K562 (cell line): ENCODE measurements around the gene ZNF165. TPM values are rescaled to one million over a fixed set of nuclear protein-coding genes. Genes with fewer than 3 reads are reported as not detected.

Experiments
- CEBPB ChIP-seq: fragments of 450-650 bp; IDR thresholded peaks from 2 replicates; pipeline ENCODE4 v1.6.1; 2016; ENCODE audit warnings: missing genetic modification characterization, missing compliant biosample characterization
- CXXC5 ChIP-seq: fragments of 250-450 bp; sonication (Bioruptor Pico); IDR thresholded peaks from 2 replicates; pipeline ENCODE4 v1.8.0; 2022; ENCODE audit warnings: inconsistent platforms, mild to moderate bottlenecking, moderate library complexity
- ETS2 ChIP-seq: IDR thresholded peaks from 2 replicates; pipeline ENCODE4 v1.6.1; 2016; ENCODE audit warnings: borderline replicate concordance, missing genetic modification characterization, mild to moderate bottlenecking, moderate library complexity, missing compliant biosample characterization; ENCODE audit not compliant: poor library complexity, severe bottlenecking
- MECOM ChIP-seq: fragments of 250-450 bp; sonication (Bioruptor Pico); IDR thresholded peaks from 2 replicates; pipeline ENCODE4 v1.8.0; 2022; ENCODE audit warnings: inconsistent platforms
- NUFIP1 ChIP-seq: fragments of 450-650 bp; IDR thresholded peaks from 2 replicates; pipeline ENCODE4 v1.6.1; 2018; ENCODE audit not compliant: partially characterized antibody
- PCBP1 ChIP-seq: fragments of 200-400 bp; formaldehyde crosslinking; IDR thresholded peaks from 2 replicates; pipeline ENCODE4 v1.6.1; 2018; ENCODE audit warnings: mild to moderate bottlenecking, low read depth, low read length; ENCODE audit not compliant: poor library complexity, severe bottlenecking
- SMAD4 ChIP-seq: fragments of 250-450 bp; sonication (Bioruptor Pico); conservative IDR thresholded peaks from 2 replicates; pipeline ENCODE4 v1.8.0; 2021; ENCODE audit warnings: inconsistent platforms, mild to moderate bottlenecking, moderate library complexity
- SMARCE1 ChIP-seq: fragments of 450-650 bp; IDR thresholded peaks from 2 replicates; pipeline ENCODE4 v1.7.1; 2016; ENCODE audit warnings: mild to moderate bottlenecking
- TAF15 ChIP-seq: fragments of 200-400 bp; formaldehyde crosslinking; IDR thresholded peaks from 2 replicates; pipeline ENCODE4 v1.6.1; 2017; ENCODE audit warnings: mild to moderate bottlenecking, low read depth, low read length, moderate library complexity
- ZBTB17 ChIP-seq: fragments of 450-650 bp; formaldehyde crosslinking; IDR thresholded peaks from 2 replicates; pipeline ENCODE4 v1.4.0; 2020; ENCODE audit warnings: mild to moderate bottlenecking
- ZNF134 ChIP-seq: fragments of 250-450 bp; sonication (Bioruptor Pico); conservative IDR thresholded peaks from 2 replicates; pipeline ENCODE4 v1.4.0; 2020
- polyA plus RNA-seq, 8 experiments: library from polyadenylated mRNA; depleted of rRNA in 4 of 8; stranded (reverse) in 5 of 8; unstranded in 3 of 8; fragments of >200 nt; fragmentation: Nextera tagmentation in 2 of 8; fragmentation: Illumina TruSeq in 1 of 8; extraction: Ambion mirVana in 2 of 8; extraction: Trizol in 1 of 8; gene quantifications; 2 replicates each; pipeline versions ENCODE4 v1.2.1 to v1.2.3, GENCODE V29; 2011 to 2014; ENCODE audit warnings: inconsistent platforms in 1 of 8, missing spikeins in 1 of 8
- total RNA-seq, 7 experiments: library from RNA; depleted of rRNA in 6 of 7; stranded (reverse); fragments of >200 nt in 6 of 7; fragmentation: Illumina TruSeq in 2 of 7; extraction: Trizol in 2 of 7; gene quantifications; 2 replicates each; pipeline versions ENCODE4 v1.2.1 to v1.2.3, GENCODE V29; 2011 to 2021; ENCODE audit warnings: low replicate concordance in 1 of 7
- TF ChIP-seq, protein P1 (sequence below): fragments of 450-650 bp; formaldehyde crosslinking; IDR thresholded peaks from 2 replicates; pipeline ENCODE4 v1.4.0; 2020; ENCODE audit warnings: mild to moderate bottlenecking, moderate library complexity
- TF ChIP-seq, protein P2 (sequence below): sonication (generic); formaldehyde crosslinking; IDR thresholded peaks from 2 replicates; pipeline ENCODE4 v1.8.0; 2022; ENCODE audit warnings: mild to moderate bottlenecking, missing genetic modification reagents
- TF ChIP-seq, protein P3 (sequence below): fragments of 250-450 bp; sonication (Bioruptor Pico); IDR thresholded peaks from 2 replicates; pipeline ENCODE4 v1.8.0; 2022; ENCODE audit warnings: moderate library complexity, mild to moderate bottlenecking, inconsistent platforms
- TF ChIP-seq, protein P4 (sequence below), 3 experiments: fragments of 200-800 bp in 1 of 3; fragments of 250-450 bp in 1 of 3; fragments of 450-650 bp in 1 of 3; sonication (Bioruptor Pico) in 1 of 3; sonication (Bioruptor generic) in 1 of 3; formaldehyde crosslinking in 1 of 3; IDR thresholded peaks; 2 replicates each; pipeline versions ENCODE4 v1.6.1 to v1.8.0; 2016 to 2022; ENCODE audit warnings: mild to moderate bottlenecking in 2 of 3, missing genetic modification characterization in 2 of 3, missing compliant biosample characterization in 1 of 3, moderate library complexity in 1 of 3

The ZNF165 gene
- total and polyA plus RNA-seq, 9 of the 15 experiments (the other 6 are each of a cell fraction or from before 2014, with no cell fraction given): 0.82 to 3.6 (median 1.2) TPM

DNA sequence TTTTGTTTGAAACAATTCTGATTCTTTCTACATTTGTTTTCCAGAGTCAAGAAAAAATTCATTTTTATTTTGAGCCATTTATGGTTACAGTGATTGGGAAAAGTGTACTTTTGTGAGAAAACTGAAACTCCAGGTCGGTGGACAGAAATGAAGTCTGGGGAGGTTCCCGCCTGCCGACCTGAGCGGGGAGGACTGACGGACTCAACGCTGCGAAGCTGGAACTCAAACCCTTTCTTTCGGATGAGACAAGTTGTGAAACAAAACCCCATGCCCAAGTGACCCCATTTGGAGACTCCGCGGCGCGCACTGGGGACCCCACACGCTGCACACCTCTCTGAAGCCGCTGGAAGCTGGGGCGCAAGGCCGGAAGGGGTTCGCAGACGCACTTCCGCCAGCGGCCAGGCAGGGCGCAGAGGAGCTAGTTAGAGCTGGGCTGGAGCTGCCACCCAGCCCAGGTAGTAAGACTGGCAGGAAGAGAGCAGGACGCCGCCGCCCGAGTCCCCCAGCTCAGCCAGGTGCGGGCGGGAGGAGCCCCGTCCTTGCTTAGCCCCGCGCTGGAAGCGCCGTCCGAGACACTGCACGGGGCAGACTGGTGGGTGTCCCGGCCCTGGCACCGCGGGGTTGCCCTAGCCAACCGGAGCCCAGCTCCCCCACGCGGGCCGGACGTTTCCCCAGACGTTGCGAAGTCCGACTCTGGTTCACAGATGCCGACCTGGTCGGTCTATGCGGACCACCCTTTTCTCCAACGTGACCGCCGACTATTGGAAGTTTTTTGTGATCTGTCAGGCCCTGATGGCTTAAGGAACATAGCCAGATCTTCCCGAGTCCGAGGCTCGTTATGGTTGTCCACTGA, 24.2 kb downstream of the ZNF165 start (continued):
- TF ChIP-seq, protein P1, sequence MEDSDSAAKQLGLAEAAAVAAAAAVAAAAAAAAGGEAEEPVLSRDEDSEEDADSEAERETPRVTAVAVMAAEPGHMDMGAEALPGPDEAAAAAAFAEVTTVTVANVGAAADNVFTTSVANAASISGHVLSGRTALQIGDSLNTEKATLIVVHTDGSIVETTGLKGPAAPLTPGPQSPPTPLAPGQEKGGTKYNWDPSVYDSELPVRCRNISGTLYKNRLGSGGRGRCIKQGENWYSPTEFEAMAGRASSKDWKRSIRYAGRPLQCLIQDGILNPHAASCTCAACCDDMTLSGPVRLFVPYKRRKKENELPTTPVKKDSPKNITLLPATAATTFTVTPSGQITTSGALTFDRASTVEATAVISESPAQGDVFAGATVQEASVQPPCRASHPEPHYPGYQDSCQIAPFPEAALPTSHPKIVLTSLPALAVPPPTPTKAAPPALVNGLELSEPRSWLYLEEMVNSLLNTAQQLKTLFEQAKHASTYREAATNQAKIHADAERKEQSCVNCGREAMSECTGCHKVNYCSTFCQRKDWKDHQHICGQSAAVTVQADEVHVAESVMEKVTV (CRISPR knock-in tag): 0 out of 2 replicates have a peak, but pooled peaks have one; percentile 5
- TF ChIP-seq PCBP1 (peak; percentile 76), TAF15 (no peak), NUFIP1 (no peak), SMAD4 (CRISPR knock-in tag) (peak; percentile 88), ETS2 (tag) (no peak), ZBTB17 (CRISPR knock-in tag) (peak; percentile 88), CXXC5 (CRISPR knock-in tag) (peak; percentile 88), ZNF134 (CRISPR knock-in tag) (no peak), MECOM (CRISPR knock-in tag) (no peak; the same call in 1 of the 2 replicates), SMARCE1 (0 out of 2 replicates have a peak, but pooled peaks have one; percentile 23), CEBPB (tag) (no peak)
- TF ChIP-seq, protein P2, sequence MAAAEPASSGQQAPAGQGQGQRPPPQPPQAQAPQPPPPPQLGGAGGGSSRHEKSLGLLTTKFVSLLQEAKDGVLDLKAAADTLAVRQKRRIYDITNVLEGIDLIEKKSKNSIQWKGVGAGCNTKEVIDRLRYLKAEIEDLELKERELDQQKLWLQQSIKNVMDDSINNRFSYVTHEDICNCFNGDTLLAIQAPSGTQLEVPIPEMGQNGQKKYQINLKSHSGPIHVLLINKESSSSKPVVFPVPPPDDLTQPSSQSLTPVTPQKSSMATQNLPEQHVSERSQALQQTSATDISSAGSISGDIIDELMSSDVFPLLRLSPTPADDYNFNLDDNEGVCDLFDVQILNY: peak; percentile 79; the same call in 1 of the 2 replicates
- TF ChIP-seq, protein P3, sequence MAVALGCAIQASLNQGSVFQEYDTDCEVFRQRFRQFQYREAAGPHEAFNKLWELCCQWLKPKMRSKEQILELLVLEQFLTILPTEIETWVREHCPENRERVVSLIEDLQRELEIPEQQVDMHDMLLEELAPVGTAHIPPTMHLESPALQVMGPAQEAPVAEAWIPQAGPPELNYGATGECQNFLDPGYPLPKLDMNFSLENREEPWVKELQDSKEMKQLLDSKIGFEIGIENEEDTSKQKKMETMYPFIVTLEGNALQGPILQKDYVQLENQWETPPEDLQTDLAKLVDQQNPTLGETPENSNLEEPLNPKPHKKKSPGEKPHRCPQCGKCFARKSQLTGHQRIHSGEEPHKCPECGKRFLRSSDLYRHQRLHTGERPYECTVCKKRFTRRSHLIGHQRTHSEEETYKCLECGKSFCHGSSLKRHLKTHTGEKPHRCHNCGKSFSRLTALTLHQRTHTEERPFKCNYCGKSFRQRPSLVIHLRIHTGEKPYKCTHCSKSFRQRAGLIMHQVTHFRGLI (CRISPR knock-in tag): 0 out of 2 replicates have a peak, but pooled peaks have one; percentile 56
- TF ChIP-seq, protein P4, sequence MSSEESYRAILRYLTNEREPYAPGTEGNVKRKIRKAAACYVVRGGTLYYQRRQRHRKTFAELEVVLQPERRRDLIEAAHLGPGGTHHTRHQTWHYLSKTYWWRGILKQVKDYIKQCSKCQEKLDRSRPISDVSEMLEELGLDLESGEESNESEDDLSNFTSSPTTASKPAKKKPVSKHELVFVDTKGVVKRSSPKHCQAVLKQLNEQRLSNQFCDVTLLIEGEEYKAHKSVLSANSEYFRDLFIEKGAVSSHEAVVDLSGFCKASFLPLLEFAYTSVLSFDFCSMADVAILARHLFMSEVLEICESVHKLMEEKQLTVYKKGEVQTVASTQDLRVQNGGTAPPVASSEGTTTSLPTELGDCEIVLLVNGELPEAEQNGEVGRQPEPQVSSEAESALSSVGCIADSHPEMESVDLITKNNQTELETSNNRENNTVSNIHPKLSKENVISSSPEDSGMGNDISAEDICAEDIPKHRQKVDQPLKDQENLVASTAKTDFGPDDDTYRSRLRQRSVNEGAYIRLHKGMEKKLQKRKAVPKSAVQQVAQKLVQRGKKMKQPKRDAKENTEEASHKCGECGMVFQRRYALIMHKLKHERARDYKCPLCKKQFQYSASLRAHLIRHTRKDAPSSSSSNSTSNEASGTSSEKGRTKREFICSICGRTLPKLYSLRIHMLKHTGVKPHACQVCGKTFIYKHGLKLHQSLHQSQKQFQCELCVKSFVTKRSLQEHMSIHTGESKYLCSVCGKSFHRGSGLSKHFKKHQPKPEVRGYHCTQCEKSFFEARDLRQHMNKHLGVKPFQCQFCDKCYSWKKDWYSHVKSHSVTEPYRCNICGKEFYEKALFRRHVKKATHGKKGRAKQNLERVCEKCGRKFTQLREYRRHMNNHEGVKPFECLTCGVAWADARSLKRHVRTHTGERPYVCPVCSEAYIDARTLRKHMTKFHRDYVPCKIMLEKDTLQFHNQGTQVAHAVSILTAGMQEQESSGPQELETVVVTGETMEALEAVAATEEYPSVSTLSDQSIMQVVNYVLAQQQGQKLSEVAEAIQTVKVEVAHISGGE (CRISPR knock-in tag; IDR thresholded peaks at IDR 0.05): peak; percentile 90 to 98 (median 93); a peak in 5 of 6 replicates
